HepG2 (cell line): ENCODE data around the gene NBL1. TPM values are rescaled to one million over a fixed set of nuclear protein-coding genes. Genes with fewer than 3 reads are reported as not detected.

Source experiments
- EHMT2 ChIP-seq: fragments of 200-600 bp; sonication (generic); IDR thresholded peaks from 2 replicates; pipeline ENCODE4 v1.7.0; 2017; ENCODE audit warnings: antibody characterized with exemption, low read depth, low read length, borderline replicate concordance
- FOXA3 ChIP-seq: IDR thresholded peaks from 2 replicates; pipeline ENCODE4 v1.6.1; 2016; ENCODE audit warnings: missing genetic modification reagents, missing compliant biosample characterization
- FOXP4 ChIP-seq: sonication (generic); formaldehyde crosslinking; IDR thresholded peaks from 2 replicates; pipeline ENCODE4 v1.4.0; 2020; ENCODE audit warnings: missing genetic modification reagents
- GABPB1 ChIP-seq: IDR thresholded peaks from 2 replicates; pipeline ENCODE4 v1.6.1; 2016; ENCODE audit warnings: mild to moderate bottlenecking, missing genetic modification reagents, moderate library complexity, missing compliant biosample characterization
- GLMP ChIP-seq: sonication (generic); formaldehyde crosslinking; IDR thresholded peaks from 2 replicates; pipeline ENCODE4 v1.9.0; 2021; ENCODE audit warnings: missing genetic modification reagents, mild to moderate bottlenecking, borderline replicate concordance
- HBP1 ChIP-seq: IDR thresholded peaks from 2 replicates; pipeline ENCODE4 v1.6.1; 2016; ENCODE audit warnings: low read depth, control low read depth
- KAT2B ChIP-seq: fragments of 150-350 bp; IDR thresholded peaks from 2 replicates; pipeline ENCODE4 v1.6.1; 2014; ENCODE audit warnings: low read depth, low read length, borderline replicate concordance
- MLXIP ChIP-seq: sonication (generic); formaldehyde crosslinking; IDR thresholded peaks from 2 replicates; pipeline ENCODE4 v1.9.0; 2021; ENCODE audit warnings: missing genetic modification reagents, borderline replicate concordance
- NR2F1 ChIP-seq, 2 experiments: fragments of 450-650 bp in 1 of 2; formaldehyde crosslinking in 1 of 2; IDR thresholded peaks; 2 replicates each; pipeline versions ENCODE4 v1.5.0 to v1.6.1; 2016 to 2020; ENCODE audit warnings: mild to moderate bottlenecking in 1 of 2, missing compliant biosample characterization in 1 of 2, missing genetic modification reagents in 1 of 2, moderate library complexity in 1 of 2
- SAP130 ChIP-seq: IDR thresholded peaks from 2 replicates; pipeline ENCODE4 v1.6.1; 2016; ENCODE audit warnings: low read depth
- SMAD3 ChIP-seq: sonication (generic); formaldehyde crosslinking; IDR thresholded peaks from 2 replicates; pipeline ENCODE4 v1.4.0; 2020; ENCODE audit warnings: missing genetic modification reagents
- SRY ChIP-seq: sonication (generic); formaldehyde crosslinking; IDR thresholded peaks from 2 replicates; pipeline ENCODE4 v1.8.0; 2022; ENCODE audit warnings: mild to moderate bottlenecking, missing genetic modification reagents
- TAF15 ChIP-seq: fragments of 200-400 bp; formaldehyde crosslinking; IDR thresholded peaks from one replicate; pipeline ENCODE4 v1.6.1; 2018; ENCODE audit warnings: mild to moderate bottlenecking, low read depth, low read length; ENCODE audit not compliant: poor library complexity, severe bottlenecking
- TARDBP ChIP-seq: sonication (generic); formaldehyde crosslinking; IDR thresholded peaks from 2 replicates; pipeline ENCODE4 v1.8.0; 2022; ENCODE audit warnings: mild to moderate bottlenecking, missing genetic modification reagents
- ZBTB25 ChIP-seq: IDR thresholded peaks from 2 replicates; pipeline ENCODE4 v1.6.1; 2018; ENCODE audit warnings: missing genetic modification reagents
- ZNF282 ChIP-seq: fragments of 450-650 bp; IDR thresholded peaks from 2 replicates; pipeline ENCODE4 v1.6.1; 2018; ENCODE audit not compliant: partially characterized antibody
- ZNF878 ChIP-seq: sonication (generic); formaldehyde crosslinking; IDR thresholded peaks from 2 replicates; pipeline ENCODE4 v1.8.1; 2023; ENCODE audit warnings: mild to moderate bottlenecking, missing genetic modification reagents, moderate library complexity
- ZXDC ChIP-seq: sonication (generic); formaldehyde crosslinking; IDR thresholded peaks from 2 replicates; pipeline ENCODE4 v1.5.0; 2020; ENCODE audit warnings: mild to moderate bottlenecking, missing genetic modification reagents
- polyA plus RNA-seq, 8 experiments: library from polyadenylated mRNA; depleted of rRNA in 3 of 8; stranded (reverse) in 7 of 8; unstranded in 1 of 8; fragments of >200 nt; fragmentation: Illumina TruSeq in 4 of 8; extraction: Trizol in 4 of 8; gene quantifications; 2 replicates each; pipeline versions ENCODE4 v1.2.1 to v1.2.3, GENCODE V29; 2011 to 2016; ENCODE audit warnings: low read depth in 4 of 8, missing spikeins in 1 of 8, mixed read lengths in 1 of 8; ENCODE audit not compliant: insufficient read depth in 1 of 8
- total RNA-seq, 5 experiments: library from RNA; depleted of rRNA; stranded (reverse); fragments of >200 nt; fragmentation: Illumina TruSeq; extraction: Trizol; gene quantifications; 2 replicates each; pipeline ENCODE4 v1.2.3, GENCODE V29; 2016; ENCODE audit warnings: low read depth in 1 of 5

The NBL1 gene
- total and polyA plus RNA-seq, 2 of the 13 experiments (the other 11 are each of a cell fraction or from before 2014, with no cell fraction given) = 2.7 to 13.8 TPM

- no peak for TF ChIP-seq KAT2B
- no peak for TF ChIP-seq GLMP (CRISPR knock-in tag)
- 0 out of 2 replicates have a peak, but pooled peaks have one; percentile 23 for TF ChIP-seq MLXIP
- TF ChIP-seq ZNF878 (CRISPR knock-in tag) = no peak
- peak; percentile 49 for TF ChIP-seq SAP130 (CRISPR knock-in tag)
- TF ChIP-seq TAF15 = no peak
- 0 out of 2 replicates have a peak, but pooled peaks have one; percentile 40 for TF ChIP-seq SMAD3 (CRISPR knock-in tag)
- TF ChIP-seq SRY = peak; percentile 48; the same call in 1 of the 2 replicates
- TF ChIP-seq NR2F1 (CRISPR knock-in tag; IDR thresholded peaks at IDR 0.05) = no peak
- TF ChIP-seq ZNF282 = no peak
- TF ChIP-seq GABPB1 (CRISPR knock-in tag) = no peak
- no peak for TF ChIP-seq ZXDC (CRISPR knock-in tag)
- TF ChIP-seq HBP1 = no peak
- TF ChIP-seq FOXP4 (CRISPR knock-in tag) = no peak
- TF ChIP-seq EHMT2 = peak; percentile 98
- peak; percentile 37; the same call in 1 of the 2 replicates for TF ChIP-seq ZBTB25 (CRISPR knock-in tag)
- TF ChIP-seq FOXA3 = no peak
- no peak for TF ChIP-seq TARDBP (CRISPR knock-in tag)
Observed at GRCh38 chr1:19676438-19676922, 32.4 kb downstream of the NBL1 start (continued).
